Neural progenitor cell (in vitro differentiated cells): ENCODE data around the gene NUDC. TPM values are rescaled to one million over a fixed set of nuclear protein-coding genes. Genes with fewer than 3 reads are reported as not detected.
"Not testable (repeated sequence)": the region's sequence is repeated elsewhere in the genome, so short reads cannot be mapped to it uniquely, and the experiment has no call there.

Experiments used
- DNase-seq: peaks from one replicate; pipeline ENCODE4 v3.0.0-alpha.2; 2016; ENCODE audit warnings: low spot score
- H2AFZ ChIP-seq: fragments of 200-600 bp; sonication (generic); replicated peaks from 2 replicates; pipeline ENCODE4 v1.6.1; 2016; ENCODE audit warnings: antibody characterized with exemption
- H3F3A ChIP-seq: fragments of 200-600 bp; sonication (generic); 2 replicates; pipeline ENCODE4 v1.6.1; 2016; ENCODE audit warnings: antibody characterized with exemption, low read depth
- H3K27ac ChIP-seq: fragments of 200-600 bp; sonication (generic); 2 replicates; pipeline ENCODE4 v1.5.1; 2016; ENCODE audit warnings: mild to moderate bottlenecking
- H3K27me3 ChIP-seq: fragments of 200-600 bp; sonication (generic); 2 replicates; pipeline ENCODE4 v1.6.1; 2016; ENCODE audit warnings: mild to moderate bottlenecking, moderate library complexity
- H3K36me3 ChIP-seq: fragments of 200-600 bp; sonication (generic); 2 replicates; pipeline ENCODE4 v1.5.1; 2016
- H3K4me1 ChIP-seq: fragments of 200-600 bp; sonication (generic); 2 replicates; pipeline ENCODE4 v1.6.1; 2016; ENCODE audit warnings: mixed run types
- H3K4me2 ChIP-seq: fragments of 200-600 bp; sonication (generic); 2 replicates; pipeline ENCODE4 v1.6.1; 2016
- H3K4me3 ChIP-seq: fragments of 200-600 bp; sonication (generic); 2 replicates; pipeline ENCODE4 v1.5.1; 2016
- H3K79me2 ChIP-seq: fragments of 200-600 bp; sonication (generic); 2 replicates; pipeline ENCODE4 v1.6.1; 2016; ENCODE audit warnings: low read depth
- H3K9ac ChIP-seq: fragments of 200-600 bp; sonication (generic); 2 replicates; pipeline ENCODE4 v1.6.1; 2016
- H3K9me3 ChIP-seq: fragments of 200-600 bp; sonication (generic); 2 replicates; pipeline ENCODE4 v1.5.1; 2016; ENCODE audit warnings: low read depth
- H4K20me1 ChIP-seq: fragments of 200-600 bp; sonication (generic); 2 replicates; pipeline ENCODE4 v1.6.1; 2016; ENCODE audit warnings: low read depth
- H3K27ac Mint-ChIP-seq: 3 replicates; pipeline ENCODE4 v1.8.0; 2021; ENCODE audit warnings: mixed read lengths
- H3K27me3 Mint-ChIP-seq: 2 replicates; pipeline ENCODE4 v1.8.0; 2022; ENCODE audit warnings: low read depth, mild to moderate bottlenecking, inconsistent platforms, moderate library complexity, mixed read lengths; ENCODE audit not compliant: insufficient read depth
- H3K36me3 Mint-ChIP-seq: 3 replicates; pipeline ENCODE4 v1.8.0; 2021; ENCODE audit warnings: mixed read lengths
- H3K4me1 Mint-ChIP-seq: 3 replicates; pipeline ENCODE4 v1.8.0; 2021; ENCODE audit warnings: mixed read lengths
- H3K4me3 Mint-ChIP-seq: 3 replicates; pipeline ENCODE4 v1.8.0; 2021; ENCODE audit warnings: mild to moderate bottlenecking, moderate library complexity, mixed read lengths
- H3K9me3 Mint-ChIP-seq: 3 replicates; pipeline ENCODE4 v1.8.0; 2020; ENCODE audit warnings: mixed read lengths
- CTCF ChIP-seq: fragments of 200-600 bp; sonication (generic); IDR thresholded peaks from 2 replicates; pipeline ENCODE4 v1.5.1; 2017; ENCODE audit warnings: antibody characterized with exemption, mild to moderate bottlenecking
- EZH2 ChIP-seq: fragments of 200-600 bp; sonication (generic); IDR thresholded peaks from 2 replicates; pipeline ENCODE4 v1.6.1; 2017; ENCODE audit warnings: antibody characterized with exemption, mild to moderate bottlenecking, moderate library complexity
- EZH2phosphoT487 ChIP-seq: fragments of 200-600 bp; sonication (generic); IDR thresholded peaks from 2 replicates; pipeline ENCODE4 v1.6.1; 2017; ENCODE audit warnings: antibody characterized with exemption
- total RNA-seq: library from RNA; depleted of rRNA; stranded (reverse); fragments of >200 nt; gene quantifications from 2 replicates; pipeline ENCODE4 v1.2.3, GENCODE V29; 2015; ENCODE audit warnings: low replicate concordance

The NUDC gene
- total RNA-seq, 1 donor from 2014 or later = 28.6 TPM

- Mint-ChIP-seq H3K27me3 (no peaks in the 10 kb centered on the region), H3K9me3 (no peaks in the 10 kb centered on the region), H3K36me3 (peaks cover 35% of the 10 kb centered on the region), H3K27ac (no peak overlapping the region), H3K4me3 (no peak overlapping the region), H3K4me1 (no peaks in the 10 kb centered on the region)
- no peaks in the 10 kb centered on the region for H3F3A ChIP-seq
- H3K4me2 ChIP-seq = no peak overlapping the region
- H3K4me3 ChIP-seq = no peak overlapping the region
- H3K9me3 ChIP-seq = no peaks in the 10 kb centered on the region
- no peak overlapping the region for H3K9ac ChIP-seq
- TF ChIP-seq EZH2 (no peak), EZH2phosphoT487 (no peak), CTCF (no peak)
- H3K27me3 ChIP-seq = no peaks in the 10 kb centered on the region
- no peak for DNase-seq
- H4K20me1 ChIP-seq = peaks cover 21% of the 10 kb centered on the region
- peaks cover 22% of the 10 kb centered on the region for H3K79me2 ChIP-seq
- H2AFZ ChIP-seq = no peak overlapping the region
- no peak overlapping the region for H3K27ac ChIP-seq
- no peaks in the 10 kb centered on the region for H3K4me1 ChIP-seq
- H3K36me3 ChIP-seq = no peaks in the 10 kb centered on the region
These were observed 21.1 kb downstream of the NUDC start for GRCh38 chr1:26942656-26943055.

- peaks cover 32% of the 10 kb centered on the region for H3K36me3 Mint-ChIP-seq
- H3K27me3 Mint-ChIP-seq = peaks cover 2% of the 10 kb centered on the region
These were observed 23.6 kb downstream of the NUDC start for GRCh38 chr1:26945138-26945537.

GRCh38 chr1:26945728-26946127 lies 24.2 kb downstream of the NUDC start:
- H3K9ac ChIP-seq = no peak overlapping the region
- no peak for DNase-seq
- no peak overlapping the region for H2AFZ ChIP-seq
- Mint-ChIP-seq H3K4me3 (no peak overlapping the region), H3K4me1 (peaks cover 4% of the 10 kb centered on the region), H3K27ac (no peak overlapping the region), H3K36me3 (peaks cover 32% of the 10 kb centered on the region), H3K9me3 (no peaks in the 10 kb centered on the region), H3K27me3 (peaks cover 2% of the 10 kb centered on the region)
- no peaks in the 10 kb centered on the region for H3K79me2 ChIP-seq
- no peak overlapping the region for H3K4me2 ChIP-seq
- H3K4me1 ChIP-seq = no peaks in the 10 kb centered on the region
- H3K4me3 ChIP-seq = no peak overlapping the region
- no peak for TF ChIP-seq CTCF
- TF ChIP-seq EZH2phosphoT487 = no peak
- TF ChIP-seq EZH2 = no peak
- H4K20me1 ChIP-seq = no peaks in the 10 kb centered on the region
- H3K27me3 ChIP-seq = no peaks in the 10 kb centered on the region
- no peaks in the 10 kb centered on the region for H3K9me3 ChIP-seq
- peaks cover 9% of the 10 kb centered on the region for H3F3A ChIP-seq
- no peak overlapping the region for H3K27ac ChIP-seq
- H3K36me3 ChIP-seq = no peaks in the 10 kb centered on the region

More at GRCh38 chr1:26945138-26945537, 23.6 kb downstream of the NUDC start:
- H2AFZ ChIP-seq = no peak overlapping the region
- H3K27ac ChIP-seq = no peak overlapping the region
- peaks cover 9% of the 10 kb centered on the region for H3F3A ChIP-seq
- no peaks in the 10 kb centered on the region for H3K9me3 ChIP-seq
- no peak overlapping the region for H3K4me2 ChIP-seq
- no peaks in the 10 kb centered on the region for H3K27me3 ChIP-seq
- no peak overlapping the region for H3K4me3 ChIP-seq
- no peaks in the 10 kb centered on the region for H3K79me2 ChIP-seq
- Mint-ChIP-seq H3K4me3 (no peak overlapping the region), H3K9me3 (no peaks in the 10 kb centered on the region), H3K4me1 (peaks cover 4% of the 10 kb centered on the region), H3K27ac (no peak overlapping the region)
- no peaks in the 10 kb centered on the region for H3K4me1 ChIP-seq
- no peak overlapping the region for H3K9ac ChIP-seq
- DNase-seq = no peak
- no peaks in the 10 kb centered on the region for H3K36me3 ChIP-seq
- no peaks in the 10 kb centered on the region for H4K20me1 ChIP-seq
- TF ChIP-seq EZH2 = no peak

- no peaks in the 10 kb centered on the region for H3K36me3 ChIP-seq
- no peak overlapping the region for H3K4me2 ChIP-seq
- H3K36me3 Mint-ChIP-seq = peaks cover 32% of the 10 kb centered on the region
- no peak overlapping the region for H3K27ac Mint-ChIP-seq
- H3K4me3 Mint-ChIP-seq = no peak overlapping the region
- H3K27me3 Mint-ChIP-seq = peaks cover 2% of the 10 kb centered on the region
- TF ChIP-seq EZH2phosphoT487 (no peak), CTCF (no peak), EZH2 (no peak)
- H3K9me3 Mint-ChIP-seq = no peaks in the 10 kb centered on the region
- H3F3A ChIP-seq = peaks cover 9% of the 10 kb centered on the region
- H3K27ac ChIP-seq = no peak overlapping the region
- no peaks in the 10 kb centered on the region for H3K27me3 ChIP-seq
- no peaks in the 10 kb centered on the region for H3K79me2 ChIP-seq
- peaks cover 4% of the 10 kb centered on the region for H3K4me1 Mint-ChIP-seq
- no peak overlapping the region for H2AFZ ChIP-seq
- no peak overlapping the region for H3K4me3 ChIP-seq
- no peak overlapping the region for H3K9ac ChIP-seq
- no peak for DNase-seq
- no peaks in the 10 kb centered on the region for H3K9me3 ChIP-seq
- H3K4me1 ChIP-seq = no peaks in the 10 kb centered on the region
- H4K20me1 ChIP-seq = no peaks in the 10 kb centered on the region
These were observed 24.7 kb downstream of the NUDC start for GRCh38 chr1:26946270-26946669.

- H3K9me3 ChIP-seq, H3K9ac ChIP-seq, DNase-seq, H3K4me3 Mint-ChIP-seq, H3K79me2 ChIP-seq, H3K36me3 ChIP-seq, H3K4me2 ChIP-seq, H4K20me1 ChIP-seq, H3K4me1 ChIP-seq, H3K4me1 Mint-ChIP-seq, H3K27ac Mint-ChIP-seq, H3K27ac ChIP-seq, H3K4me3 ChIP-seq, H3K9me3 Mint-ChIP-seq, H3F3A ChIP-seq, H3K27me3 ChIP-seq, H2AFZ ChIP-seq, H3K27me3 Mint-ChIP-seq: not testable (repeated sequence)
- peaks cover 20% of the 10 kb centered on the region for H3K36me3 Mint-ChIP-seq
These were observed 27.1 kb downstream of the NUDC start for GRCh38 chr1:26948725-26949057.
